Keratinocyte (primary cell): ENCODE measurements around the gene RPL13. TPM values are rescaled to one million over a fixed set of nuclear protein-coding genes. Genes with fewer than 3 reads are reported as not detected.

Experiments used
- DNase-seq: peaks from one replicate; pipeline ENCODE4 v3.0.0-alpha.2; 2011; ENCODE audit warnings: low read depth, missing footprints, low spot score
- FAIRE-seq: peaks from 2 replicates; lab custom pipeline; 2011; peaks lifted over from hg19 to GRCh38; lab: Jason Lieb, UNC
- H2AFZ ChIP-seq: 2 replicates; pipeline ENCODE4 v1.6.0; 2012; ENCODE audit warnings: low read length, control low read depth, inconsistent platforms; ENCODE audit not compliant: control insufficient read depth
- H3K27ac ChIP-seq: 2 replicates; pipeline ENCODE4 v1.5.1; 2011; ENCODE audit warnings: low read length; ENCODE audit not compliant: control insufficient read depth, insufficient read depth
- H3K27me3 ChIP-seq: 3 replicates; pipeline ENCODE4 v1.6.0; 2011; ENCODE audit warnings: low read length; ENCODE audit not compliant: control insufficient read depth, insufficient read depth; ENCODE audit errors: extremely low read depth
- H3K36me3 ChIP-seq, 2 experiments: 2 replicates in 1 of 2; 3 replicates in 1 of 2; pipeline ENCODE4 v1.5.1; 2011; ENCODE audit warnings: low read length in 2 of 2, mild to moderate bottlenecking in 1 of 2; ENCODE audit not compliant: control insufficient read depth in 2 of 2, insufficient read depth in 2 of 2; ENCODE audit errors: extremely low read depth in 1 of 2
- H3K4me1 ChIP-seq: 3 replicates; pipeline ENCODE4 v1.5.1; 2011; ENCODE audit warnings: low read length; ENCODE audit not compliant: control insufficient read depth, insufficient read depth; ENCODE audit errors: extremely low read depth
- H3K4me2 ChIP-seq: 3 replicates; pipeline ENCODE4 v1.6.0; 2011; ENCODE audit warnings: low read depth, low read length; ENCODE audit not compliant: control insufficient read depth, insufficient read depth; ENCODE audit errors: extremely low read depth
- H3K4me3 ChIP-seq, 3 experiments: fragments of 200-600 bp in 1 of 3; sonication (generic) in 1 of 3; 2 replicates in 2 of 3; 3 replicates in 1 of 3; pipeline ENCODE4 v1.5.1; 2011 to 2016; ENCODE audit warnings: low read length in 3 of 3, mild to moderate bottlenecking in 3 of 3, control low read depth in 2 of 3, inconsistent platforms in 1 of 3, low read depth in 1 of 3, mixed read lengths in 1 of 3, mixed run types in 1 of 3, moderate library complexity in 1 of 3; ENCODE audit not compliant: control insufficient read depth in 2 of 3, insufficient read depth in 2 of 3; ENCODE audit errors: extremely low read depth in 1 of 3
- H3K79me2 ChIP-seq: 2 replicates; pipeline ENCODE4 v1.6.0; 2012; ENCODE audit warnings: low read length; ENCODE audit not compliant: control insufficient read depth, insufficient read depth
- H3K9ac ChIP-seq: 3 replicates; pipeline ENCODE4 v1.6.0; 2011; ENCODE audit warnings: low read length; ENCODE audit not compliant: control insufficient read depth, insufficient read depth; ENCODE audit errors: extremely low read depth
- H3K9me1 ChIP-seq: 3 replicates; pipeline ENCODE4 v1.6.0; 2011; ENCODE audit warnings: low read length; ENCODE audit not compliant: control insufficient read depth, insufficient read depth; ENCODE audit errors: extremely low read depth
- H3K9me3 ChIP-seq: 2 replicates; pipeline ENCODE4 v1.5.1; 2012; ENCODE audit warnings: low read depth, low read length; ENCODE audit not compliant: control insufficient read depth
- H4K20me1 ChIP-seq: 3 replicates; pipeline ENCODE4 v1.6.0; 2011; ENCODE audit warnings: low read length; ENCODE audit not compliant: control insufficient read depth, insufficient read depth; ENCODE audit errors: extremely low read depth
- CTCF ChIP-seq, 3 experiments: IDR thresholded peaks in 1 of 3; conservative IDR thresholded peaks in 1 of 3; optimal IDR thresholded peaks in 1 of 3; 2 replicates in 2 of 3; 3 replicates in 1 of 3; pipeline versions ENCODE3 to v1.5.1; 2011; ENCODE audit warnings: low read length in 3 of 3, mild to moderate bottlenecking in 3 of 3, moderate library complexity in 2 of 3, control low read depth in 1 of 3, inconsistent platforms in 1 of 3; ENCODE audit not compliant: insufficient read depth in 2 of 3; ENCODE audit errors: extremely low read depth in 1 of 3
- EZH2 ChIP-seq: IDR thresholded peaks from one replicate; pipeline ENCODE4 v1.6.1; 2012; ENCODE audit warnings: inconsistent platforms, mild to moderate bottlenecking, low read length, moderate library complexity
- dilution Hi-C: fragments of 300-500 bp; cut with MboI; formaldehyde crosslinking; loops from one replicate; pipeline ENCODE4 v1.7.0; 2020; ENCODE audit warnings: low sequenced_read_pairs; ENCODE audit not compliant: extremely low pct_ligation_motif_present
- polyA plus RNA-seq, 5 experiments: library from polyadenylated mRNA; depleted of rRNA in 3 of 5; stranded (reverse) in 3 of 5; stranded (forward) in 1 of 5; unstranded in 1 of 5; fragments of >200 nt; gene quantifications; 1 replicate in 1 of 5; 2 replicates in 3 of 5; 3 replicates in 1 of 5; pipeline versions ENCODE4 v1.2.1 to v1.2.3, GENCODE V29; 2011 to 2012; ENCODE audit warnings: missing spikeins in 2 of 5, low read depth in 1 of 5, low replicate concordance in 1 of 5

Gene RPL13
- polyA plus RNA-seq, 1 donor (not counting 4 experiments of a cell fraction or from before 2014, with no cell fraction given) = 2,095 TPM

- no peak overlapping the region for H3K4me3 ChIP-seq
- peaks cover 10% of the 10 kb centered on the region for H3K79me2 ChIP-seq
- no peak overlapping the region for H3K4me2 ChIP-seq
- H2AFZ ChIP-seq = no peak overlapping the region
- H3K9me3 ChIP-seq = no peaks in the 10 kb centered on the region
- no peaks in the 10 kb centered on the region for H4K20me1 ChIP-seq
- no peaks in the 10 kb centered on the region for H3K4me1 ChIP-seq
- H3K9ac ChIP-seq = no peak overlapping the region
- no peaks in the 10 kb centered on the region for H3K27me3 ChIP-seq
- TF ChIP-seq CTCF (optimal IDR thresholded peaks at IDR 0.05 in 1 of 3, IDR thresholded peaks at IDR 0.05 in 1 of 3, conservative IDR thresholded peaks at IDR 0.05 in 1 of 3; ENCODE audit: extremely low read depth in 1 of 3, insufficient read depth in 2 of 3, low read length in 3 of 3) = no peak
- TF ChIP-seq EZH2 = no peak
- peaks cover 46 to 60% of the 10 kb centered on the region in 2 experiments for H3K36me3 ChIP-seq
- no peaks in the 10 kb centered on the region for H3K9me1 ChIP-seq
- FAIRE-seq = no peak
- H3K27ac ChIP-seq = no peak overlapping the region
- dilution Hi-C loops = no loop called here
- DNase-seq = no peak
Measured at GRCh38 chr16:89529097-89529496, 31.4 kb upstream of the RPL13 start.

GRCh38 chr16:89530401-89531381 lies 29.8 kb upstream of the RPL13 start:
- Histone ChIP-seq H3K4me1 (no peaks in the 10 kb centered on the region), H2AFZ (no peak overlapping the region), H3K9ac (no peak overlapping the region), H3K9me3 (no peaks in the 10 kb centered on the region), H3K9me1 (no peaks in the 10 kb centered on the region), H3K27ac (no peak overlapping the region), H3K36me3 (peaks cover 40 to 62% of the 10 kb centered on the region in 2 experiments), H3K4me2 (no peak overlapping the region), H3K79me2 (peaks cover 15% of the 10 kb centered on the region), H3K4me3 (no peak overlapping the region), H4K20me1 (no peaks in the 10 kb centered on the region), H3K27me3 (no peaks in the 10 kb centered on the region)
- FAIRE-seq = no peak
- TF ChIP-seq EZH2 = no peak
- TF ChIP-seq CTCF (optimal IDR thresholded peaks at IDR 0.05 in 1 of 3, IDR thresholded peaks at IDR 0.05 in 1 of 3, conservative IDR thresholded peaks at IDR 0.05 in 1 of 3; ENCODE audit: extremely low read depth in 1 of 3, insufficient read depth in 2 of 3, low read length in 3 of 3) = no peak
- DNase-seq = no peak
- dilution Hi-C loops = no loop called here
